Measurements from ENCODE around the gene KRTAP2-1. TPM values are rescaled to one million over a fixed set of nuclear protein-coding genes. Genes with fewer than 3 reads are reported as not detected.
"Not testable (repeated sequence)": the region's sequence is repeated elsewhere in the genome, so short reads cannot be mapped to it uniquely, and the experiment has no call there.

KRTAP2-1 gene
- total RNA-seq, 1 experiment from 2014 or later = not detected

DNA sequence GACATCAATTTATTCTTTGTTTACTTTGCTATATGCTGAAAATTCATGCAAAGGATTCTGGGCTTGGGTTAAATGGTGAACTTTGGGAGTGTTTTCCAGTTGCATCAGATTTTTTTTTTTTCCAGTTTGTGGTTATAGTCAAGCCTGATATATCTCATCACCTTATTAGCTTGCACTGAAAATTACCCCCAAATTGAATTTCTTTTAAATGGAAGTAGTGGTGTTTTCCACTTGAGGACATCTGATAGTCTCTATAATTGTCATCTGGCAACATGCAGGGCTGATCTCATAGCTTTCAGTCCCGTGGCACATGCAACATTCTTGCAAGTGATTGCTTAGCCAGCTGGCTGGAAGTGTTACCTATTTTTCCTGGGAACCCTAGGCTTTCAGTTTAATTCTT, 33.5 kb downstream of the KRTAP2-1 start:
- DNase-seq (ENCODE audit: low read depth) = peak; percentile 37

DNA sequence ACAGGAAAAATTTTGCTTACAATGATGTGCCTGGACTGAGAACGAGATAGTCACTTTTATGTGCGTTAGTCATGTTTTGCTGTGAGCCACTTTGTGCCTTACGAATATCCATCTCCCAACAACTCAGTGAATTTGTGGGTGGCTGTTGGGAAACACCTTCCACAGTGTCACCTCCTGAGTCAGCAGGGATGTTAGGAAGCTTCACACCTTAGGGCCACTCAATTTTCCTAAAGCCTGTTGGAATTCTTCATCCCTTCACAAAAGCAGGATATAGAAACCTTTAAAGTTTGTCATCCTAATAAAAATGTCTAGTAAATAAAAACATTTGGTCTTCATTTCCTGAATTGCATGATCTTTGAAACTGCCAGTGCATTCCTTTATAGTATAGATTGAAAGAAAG, 33.9 kb downstream of the KRTAP2-1 start:
- no peak for DNase-seq (ENCODE audit: low read depth)

DNA sequence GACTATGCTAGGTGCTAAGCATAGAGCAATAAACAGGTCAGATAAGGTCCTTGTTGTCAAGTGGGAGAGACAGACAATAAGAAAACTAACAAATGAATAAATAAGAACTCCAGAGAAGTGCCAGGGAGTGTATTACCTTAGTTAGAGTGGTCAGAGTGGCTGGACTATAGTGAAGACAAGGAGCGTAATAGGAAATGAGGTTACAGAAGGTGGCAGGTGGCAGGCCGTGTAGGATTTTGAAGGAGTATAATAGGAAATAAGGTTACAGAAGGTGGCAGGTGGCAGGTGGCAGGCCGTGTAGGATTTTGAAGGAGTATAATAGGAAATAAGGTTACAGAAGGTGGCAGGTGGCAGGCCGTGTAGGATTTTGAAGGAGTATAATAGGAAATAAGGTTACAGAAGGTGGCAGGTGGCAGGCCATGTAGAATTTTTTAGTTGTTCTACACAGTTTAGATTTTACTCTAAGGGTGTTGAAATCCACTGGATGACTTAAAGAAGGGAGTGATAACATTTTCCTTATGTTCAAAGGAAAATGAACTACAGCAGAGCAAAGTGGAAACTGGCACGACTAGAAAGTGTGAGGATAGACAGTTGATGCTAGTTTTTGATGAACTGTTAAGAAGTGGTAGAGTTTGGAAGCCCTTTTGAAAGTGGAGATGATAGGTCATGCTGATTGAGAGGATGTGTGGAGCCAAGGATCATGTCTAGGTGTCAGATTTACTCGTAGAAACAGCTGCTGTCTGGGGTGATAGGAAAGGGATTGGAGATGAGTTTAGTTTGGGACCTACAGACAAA, 34.6 kb downstream of the KRTAP2-1 start:
- no peak for DNase-seq (ENCODE audit: low read depth)

DNA sequence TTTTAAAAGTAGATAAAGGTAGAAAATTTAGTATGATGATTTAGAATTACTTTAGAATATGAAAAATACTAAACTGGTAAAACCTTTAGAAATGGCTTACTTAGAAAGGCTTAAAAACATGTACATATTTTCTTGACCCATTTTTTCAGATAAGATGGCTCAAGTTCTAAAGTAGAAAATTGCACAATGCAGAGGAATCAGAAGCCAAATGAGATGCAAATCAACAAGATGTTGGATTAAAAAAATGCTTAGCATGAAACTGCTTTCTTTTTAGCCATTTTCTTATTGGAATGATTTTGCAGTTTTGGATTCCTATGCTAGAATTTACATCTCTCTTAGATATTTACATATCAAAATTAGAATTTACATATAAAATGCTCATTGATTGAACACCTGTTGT, 36.7 kb downstream of the KRTAP2-1 start:
- no peak for DNase-seq (ENCODE audit: low read depth)

GRCh38 chr17:41009936-41010335, 37.2 kb downstream of the KRTAP2-1 start:
- DNase-seq (ENCODE audit: low read depth) = no peak

DNA sequence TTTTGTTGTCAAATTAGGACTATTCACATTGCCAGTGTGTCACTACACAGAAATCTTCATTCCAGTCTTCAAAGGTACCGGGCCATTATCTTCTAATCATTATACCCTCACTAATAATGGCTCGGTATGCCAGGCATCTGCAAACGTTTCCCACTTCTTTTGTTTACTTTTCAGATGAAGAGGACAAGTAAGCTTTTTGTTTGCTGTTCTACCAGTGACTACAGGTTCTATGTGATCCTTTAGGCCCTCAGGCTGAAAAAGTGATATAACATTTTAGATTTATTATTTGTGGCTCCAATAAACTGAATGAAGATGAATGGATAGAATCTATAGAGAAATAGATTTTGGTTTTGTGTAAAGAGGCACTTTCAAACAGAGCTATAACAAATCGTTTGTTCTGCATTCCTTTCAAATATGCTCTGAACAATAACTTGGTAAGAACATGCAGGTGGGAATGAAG, 37.8 kb downstream of the KRTAP2-1 start:
- no peak for DNase-seq (ENCODE audit: low read depth)

DNA sequence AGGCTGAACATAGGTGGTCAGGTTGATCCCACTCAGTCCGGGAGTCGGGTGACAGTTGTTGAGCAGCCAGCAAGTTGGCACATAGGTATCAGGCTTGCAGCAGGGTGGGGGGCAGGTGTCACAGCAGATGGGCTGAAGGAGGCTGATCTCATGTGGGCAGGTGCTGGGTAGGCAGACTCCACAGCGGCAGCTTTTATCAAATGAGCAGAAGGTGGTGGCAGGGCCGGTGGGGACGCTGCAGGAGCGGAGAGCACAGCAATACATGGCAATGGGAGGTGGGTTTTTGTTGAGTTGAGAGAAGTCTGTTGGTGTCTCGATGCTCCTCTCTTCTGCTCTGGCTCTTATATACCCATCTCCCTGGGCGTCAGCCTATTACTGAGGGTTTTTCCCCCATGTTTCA, 38.3 kb downstream of the KRTAP2-1 start, which contains the start of gene KRTAP3-1:
TSS of gene KRTAP3-1 (minus strand) at position 318 of the 400 bp plus-strand sequence. CDS start at position 264, 54 bp downstream.
- no peak for DNase-seq (ENCODE audit: low read depth)

DNA sequence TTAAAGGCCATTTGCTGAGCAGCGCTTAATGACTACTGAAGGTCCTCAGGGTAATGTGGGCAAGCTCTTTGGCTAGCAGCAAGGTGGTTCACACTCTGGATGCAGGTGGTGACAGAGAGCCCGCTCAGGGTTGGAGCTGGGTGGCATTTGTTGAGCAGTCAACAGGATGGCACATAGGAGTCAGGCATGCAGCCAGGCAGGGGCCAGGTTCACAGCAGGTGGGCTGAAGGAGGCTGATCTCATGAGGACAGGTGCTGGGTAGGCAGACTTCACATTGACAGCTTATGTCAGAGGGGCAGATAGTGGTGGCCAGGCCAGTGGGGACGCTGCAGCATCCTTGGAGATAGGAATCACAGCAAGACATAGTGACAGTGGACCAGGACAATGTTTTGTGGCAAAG, 42.7 kb downstream of the KRTAP2-1 start:
- DNase-seq (ENCODE audit: low read depth) = no peak

- DNase-seq (ENCODE audit: low read depth) = no peak
Measured at GRCh38 chr17:41003926-41004325, 43.2 kb downstream of the KRTAP2-1 start.

- DNase-seq (ENCODE audit: low read depth) = peak; percentile 47
Measured at GRCh38 chr17:41002814-41003213, 44.3 kb downstream of the KRTAP2-1 start.

DNA sequence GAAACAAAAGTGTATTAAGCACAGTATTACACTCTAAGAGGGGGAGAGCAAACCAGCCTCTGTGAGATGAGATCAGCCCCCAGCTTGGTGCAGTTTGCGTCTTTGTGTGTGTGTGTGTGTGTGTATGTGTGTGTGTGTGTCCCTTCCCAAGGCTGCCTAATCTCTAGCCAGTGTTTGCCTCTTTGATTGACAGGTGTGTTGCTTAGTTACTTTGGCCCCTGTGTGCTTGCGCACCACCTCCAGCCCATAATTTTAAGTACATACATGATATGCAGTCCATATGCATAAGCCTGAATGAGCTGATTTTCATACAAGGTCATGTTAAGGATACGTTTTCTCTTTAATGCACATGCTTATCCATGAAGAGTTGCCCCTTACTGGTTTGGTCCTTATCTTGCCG, 45.3 kb downstream of the KRTAP2-1 start:
- no peak for DNase-seq (ENCODE audit: low read depth)

DNA sequence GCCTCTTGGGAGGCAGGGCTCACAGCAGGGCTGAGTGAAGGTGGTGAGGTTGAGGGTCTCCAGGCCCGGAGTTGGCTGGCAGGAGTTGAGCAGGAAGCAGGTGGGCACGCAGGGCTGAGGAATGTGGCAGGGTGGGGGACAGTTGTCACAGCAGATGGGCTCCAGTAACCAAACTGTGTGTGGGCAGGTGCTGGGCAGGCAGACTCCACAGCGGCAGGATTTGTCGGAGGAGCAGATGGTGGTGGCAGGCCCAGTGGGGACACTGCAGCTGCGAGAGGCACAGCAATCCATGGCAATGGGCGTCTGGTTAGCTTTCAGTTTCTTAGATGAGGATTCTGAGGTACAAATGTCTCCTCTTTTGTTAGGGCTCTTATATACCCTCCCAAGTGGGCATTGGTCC, 47.6 kb downstream of the KRTAP2-1 start, which contains the start of gene KRTAP3-2:
TSS of gene KRTAP3-2 (minus strand) at position 344 of the 400 bp plus-strand sequence. CDS start at position 291, 53 bp downstream.
- DNase-seq (ENCODE audit: low read depth) = not testable (repeated sequence)

GRCh38 chr17:40997361-40997760, 49.8 kb downstream of the KRTAP2-1 start:
- no peak for DNase-seq (ENCODE audit: low read depth)

- DNase-seq (ENCODE audit: low read depth) = no peak
Measured at GRCh38 chr17:40996829-40997228, 50.3 kb downstream of the KRTAP2-1 start.

Other genes with a start within 250 kb of the KRTAP2-1 start
- gene KRT28, start 247.4 kb downstream of the KRTAP2-1 start, total RNA-seq (2014; rRNA removed) = not detected in 2 replicates
- gene KRT10, start 224.7 kb downstream of the KRTAP2-1 start, total RNA-seq (2014; rRNA removed) = 20.1 and 33.0 TPM in 2 replicates
- not detected in 2 replicates for gene KRT12, start 180.1 kb downstream of the KRTAP2-1 start, total RNA-seq (2014; rRNA removed)
- gene KRT20, start 162.1 kb downstream of the KRTAP2-1 start, total RNA-seq (2014; rRNA removed) = not detected in 2 replicates
- gene KRT23, start 109.7 kb downstream of the KRTAP2-1 start, total RNA-seq (2014; rRNA removed) = not detected in 2 replicates
- gene KRT39, start 80.4 kb downstream of the KRTAP2-1 start, total RNA-seq (2014; rRNA removed) = not detected in 2 replicates
- not detected in 2 replicates for gene KRT40, start 63.0 kb downstream of the KRTAP2-1 start, total RNA-seq (2014; rRNA removed)
- gene KRTAP3-3, start 53.2 kb downstream of the KRTAP2-1 start, total RNA-seq (2014; rRNA removed) = not detected in 2 replicates
- gene KRTAP3-2, start 47.4 kb downstream of the KRTAP2-1 start, total RNA-seq (2014; rRNA removed) = not detected in 2 replicates
- gene KRTAP3-1, start 38.2 kb downstream of the KRTAP2-1 start, total RNA-seq (2014; rRNA removed) = not detected in 2 replicates
- 2.8 and 6.0 TPM in 2 replicates for gene KRTAP1-5, start 20.1 kb downstream of the KRTAP2-1 start, total RNA-seq (2014; rRNA removed)
- not detected in 2 replicates for gene KRTAP1-4, start 17.1 kb downstream of the KRTAP2-1 start, total RNA-seq (2014; rRNA removed)
- gene KRTAP1-3, start 12.4 kb downstream of the KRTAP2-1 start, total RNA-seq (2014; rRNA removed) = not detected in 2 replicates
- gene KRTAP1-1, start 5.9 kb downstream of the KRTAP2-1 start, total RNA-seq (2014; rRNA removed) = not detected in 2 replicates
- not detected in 2 replicates for gene KRTAP2-2, start 7.9 kb upstream of the KRTAP2-1 start, total RNA-seq (2014; rRNA removed)
- 0.80 and 3.4 TPM in 2 replicates for gene KRTAP2-3, start 12.8 kb upstream of the KRTAP2-1 start, total RNA-seq (2014; rRNA removed)
- not detected in 2 replicates for gene KRTAP2-4, start 18.6 kb upstream of the KRTAP2-1 start, total RNA-seq (2014; rRNA removed)
- not detected in 2 replicates for gene KRTAP4-7, start 36.8 kb upstream of the KRTAP2-1 start, total RNA-seq (2014; rRNA removed)
- not detected in 2 replicates for gene KRTAP4-8, start 50.8 kb upstream of the KRTAP2-1 start, total RNA-seq (2014; rRNA removed)
- gene KRTAP4-16, start 54.9 kb upstream of the KRTAP2-1 start, total RNA-seq (2014; rRNA removed) = not detected in 2 replicates
- gene KRTAP4-9, start 58.1 kb upstream of the KRTAP2-1 start, total RNA-seq (2014; rRNA removed) = not detected in 2 replicates
- gene KRTAP4-11, start 71.1 kb upstream of the KRTAP2-1 start, total RNA-seq (2014; rRNA removed) = not detected in 2 replicates
- gene KRTAP4-12, start 76.9 kb upstream of the KRTAP2-1 start, total RNA-seq (2014; rRNA removed) = not detected in 2 replicates
- gene KRTAP4-6, start 93.2 kb upstream of the KRTAP2-1 start, total RNA-seq (2014; rRNA removed) = not detected in 2 replicates
- not detected in 2 replicates for gene KRTAP4-5, start 102.5 kb upstream of the KRTAP2-1 start, total RNA-seq (2014; rRNA removed)
- not detected in 2 replicates for gene KRTAP4-4, start 113.4 kb upstream of the KRTAP2-1 start, total RNA-seq (2014; rRNA removed)
- gene KRTAP4-3, start 120.9 kb upstream of the KRTAP2-1 start, total RNA-seq (2014; rRNA removed) = not detected in 2 replicates
- gene KRTAP4-2, start 130.9 kb upstream of the KRTAP2-1 start, total RNA-seq (2014; rRNA removed) = not detected in 2 replicates
- not detected in 2 replicates for gene KRTAP4-1, start 137.6 kb upstream of the KRTAP2-1 start, total RNA-seq (2014; rRNA removed)
- gene KRTAP9-1, start 142.6 kb upstream of the KRTAP2-1 start, total RNA-seq (2014; rRNA removed) = not detected in 2 replicates
- not detected in 2 replicates for gene KRTAP9-2, start 179.3 kb upstream of the KRTAP2-1 start, total RNA-seq (2014; rRNA removed)
- gene KRTAP9-3, start 185.1 kb upstream of the KRTAP2-1 start, total RNA-seq (2014; rRNA removed) = not detected in 2 replicates
- gene KRTAP9-8, start 190.7 kb upstream of the KRTAP2-1 start, total RNA-seq (2014; rRNA removed) = not detected in 2 replicates
- not detected in 2 replicates for gene KRTAP9-4, start 202.4 kb upstream of the KRTAP2-1 start, total RNA-seq (2014; rRNA removed)
- not detected in 2 replicates for gene KRTAP9-9, start 208.1 kb upstream of the KRTAP2-1 start, total RNA-seq (2014; rRNA removed)
- gene KRTAP9-6, start 218.1 kb upstream of the KRTAP2-1 start, total RNA-seq (2014; rRNA removed) = not detected in 2 replicates
- gene KRTAP9-7, start 228.4 kb upstream of the KRTAP2-1 start, total RNA-seq (2014; rRNA removed) = not detected in 2 replicates

All from LHCN-M2 (cell line).